ENCODE measurements around the gene UVSSA. TPM values are rescaled to one million over a fixed set of nuclear protein-coding genes. Genes with fewer than 3 reads are reported as not detected.
"Not testable (repeated sequence)": the region's sequence is repeated elsewhere in the genome, so short reads cannot be mapped to it uniquely, and the experiment has no call there.

Gene UVSSA
- total and polyA plus RNA-seq, 12 donors, result 2.4 to 11.9 (median 6.6) TPM

DNA sequence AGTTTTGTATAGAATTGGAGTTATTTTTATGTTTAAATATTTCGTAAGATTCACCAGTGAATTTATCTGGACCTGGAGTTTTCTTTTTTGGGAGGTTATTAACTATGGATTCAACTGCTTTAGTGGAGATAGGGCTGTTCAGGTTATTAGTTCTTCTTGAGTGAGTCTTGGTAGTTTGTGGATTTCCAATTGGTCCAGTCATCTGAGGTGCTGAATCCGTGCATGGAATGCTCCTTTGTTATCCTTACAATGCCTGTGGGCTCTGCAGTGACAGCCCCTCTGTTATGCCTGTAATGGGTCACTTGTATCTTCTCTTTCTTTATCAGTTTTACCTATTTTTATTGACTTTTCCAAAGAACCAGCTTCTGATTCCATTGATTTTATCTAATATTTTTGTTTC is 74.6 kb downstream of the UVSSA start:
- DNase-seq (no peak), ATAC-seq (no peak)
- H3K4me3 ChIP-seq, result no peak overlapping the region
- intact Hi-C loops (cut with DNase I), result no loop called here
- H3K27ac ChIP-seq, result no peak overlapping the region
- TF ChIP-seq, protein P1, sequence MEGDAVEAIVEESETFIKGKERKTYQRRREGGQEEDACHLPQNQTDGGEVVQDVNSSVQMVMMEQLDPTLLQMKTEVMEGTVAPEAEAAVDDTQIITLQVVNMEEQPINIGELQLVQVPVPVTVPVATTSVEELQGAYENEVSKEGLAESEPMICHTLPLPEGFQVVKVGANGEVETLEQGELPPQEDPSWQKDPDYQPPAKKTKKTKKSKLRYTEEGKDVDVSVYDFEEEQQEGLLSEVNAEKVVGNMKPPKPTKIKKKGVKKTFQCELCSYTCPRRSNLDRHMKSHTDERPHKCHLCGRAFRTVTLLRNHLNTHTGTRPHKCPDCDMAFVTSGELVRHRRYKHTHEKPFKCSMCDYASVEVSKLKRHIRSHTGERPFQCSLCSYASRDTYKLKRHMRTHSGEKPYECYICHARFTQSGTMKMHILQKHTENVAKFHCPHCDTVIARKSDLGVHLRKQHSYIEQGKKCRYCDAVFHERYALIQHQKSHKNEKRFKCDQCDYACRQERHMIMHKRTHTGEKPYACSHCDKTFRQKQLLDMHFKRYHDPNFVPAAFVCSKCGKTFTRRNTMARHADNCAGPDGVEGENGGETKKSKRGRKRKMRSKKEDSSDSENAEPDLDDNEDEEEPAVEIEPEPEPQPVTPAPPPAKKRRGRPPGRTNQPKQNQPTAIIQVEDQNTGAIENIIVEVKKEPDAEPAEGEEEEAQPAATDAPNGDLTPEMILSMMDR (IDR thresholded peaks at IDR 0.05), result no peak
- H3K9me3 ChIP-seq, result no peaks in the 10 kb centered on the region
- 41 to 44% methylated on average over 2 of the region's 2 CpGs for WGBS, 2 donors
- H3K36me3 ChIP-seq, result no peaks in the 10 kb centered on the region
- H3K27me3 ChIP-seq, result peaks cover 0 to 80% (median 51%) of the 10 kb centered on the region in 7 donors
- no peaks in the 10 kb centered on the region for H3K4me1 ChIP-seq

DNA sequence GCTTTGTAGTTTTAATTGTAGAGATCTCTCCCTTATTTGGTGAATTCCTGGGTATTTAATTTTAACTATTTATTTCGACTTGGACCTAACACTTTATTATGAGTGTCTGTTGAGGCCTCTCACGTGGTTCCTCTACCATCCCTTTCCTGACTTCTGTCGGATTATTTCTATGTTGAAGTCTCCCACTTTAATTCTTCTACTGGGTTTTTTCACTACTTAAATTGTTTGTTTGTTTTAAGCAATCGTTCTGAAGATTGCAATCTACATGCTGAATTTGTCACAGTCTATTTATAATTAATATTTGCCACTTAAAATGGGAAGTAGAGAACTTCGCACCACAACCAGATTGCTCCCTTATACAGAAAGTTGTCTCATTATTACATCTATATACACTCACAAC is 80.0 kb downstream of the UVSSA start:
- WGBS, 2 donors, result 69 to 74% methylated on average over 5 of the region's 5 CpGs
- TF ChIP-seq, protein P1 (IDR thresholded peaks at IDR 0.05), result no peak
- H3K9me3 ChIP-seq, result no peaks in the 10 kb centered on the region
- no peak for ATAC-seq
- H3K36me3 ChIP-seq, result no peaks in the 10 kb centered on the region
- H3K4me3 ChIP-seq, result no peak overlapping the region
- no peaks in the 10 kb centered on the region for H3K4me1 ChIP-seq
- H3K27me3 ChIP-seq, result peaks cover 0 to 42% (median 22%) of the 10 kb centered on the region in 7 donors
- intact Hi-C loops (cut with DNase I), result no loop called here
- H3K27ac ChIP-seq, result no peak overlapping the region
- no peak for DNase-seq

DNA sequence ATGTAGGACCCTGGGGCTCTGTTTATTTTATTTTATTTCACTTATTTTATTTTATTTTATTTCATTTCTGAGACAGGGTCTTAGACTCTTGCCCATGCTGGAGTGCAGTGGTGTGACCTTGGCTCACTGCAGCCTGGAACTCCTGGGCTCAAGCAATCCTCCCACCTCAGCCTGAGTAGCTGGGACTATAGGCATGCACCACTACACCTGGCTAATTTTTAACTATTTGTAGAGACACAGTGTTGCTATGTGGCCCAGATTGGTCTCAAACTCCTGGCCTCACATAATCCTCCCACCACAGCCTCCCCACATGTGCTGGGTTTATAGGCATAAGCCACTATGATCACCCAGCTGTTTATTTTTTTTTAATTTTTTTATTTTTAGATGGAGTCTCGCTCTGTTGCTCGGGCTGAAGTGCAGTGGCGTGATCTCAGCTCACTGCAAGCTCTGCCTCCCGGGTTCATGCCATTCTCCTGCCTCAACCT is 96.7 kb downstream of the UVSSA start:
- H3K27ac ChIP-seq; ATAC-seq; DNase-seq; intact Hi-C loops (cut with DNase I); H3K36me3 ChIP-seq; H3K4me1 ChIP-seq; H3K4me3 ChIP-seq; H3K9me3 ChIP-seq: not testable (repeated sequence)
- 76 to 88% methylated on average over 4 of the region's 4 CpGs for WGBS, 2 donors
- peaks cover 0 to 32% (median 18%) of the 10 kb centered on the region in 7 donors for H3K27me3 ChIP-seq

Other genes starting within 250 kb of the UVSSA start
- gene RNF212, start 233.6 kb upstream of the UVSSA start, total RNA-seq, result 1 to 10 TPM in 1 of 10 donors, under 1 TPM in 5, not detected in 4; 0.21 to 2.1 (median 0.31) TPM
- under 1 TPM; 0.29 to 0.87 TPM for gene RNF212, start 233.6 kb upstream of the UVSSA start, polyA plus RNA-seq
- 10 to 100 TPM in 7 of 10 donors, 1 to 10 TPM in 3; 5.3 to 25.5 (median 11.6) TPM for gene SPON2, start 174.6 kb upstream of the UVSSA start, total RNA-seq
- gene SPON2, start 174.6 kb upstream of the UVSSA start, polyA plus RNA-seq, result 10 to 100 TPM; 14.5 to 40.5 TPM
- 100 to 1,000 TPM; 115 to 132 (median 122) TPM for gene CTBP1, start 98.1 kb upstream of the UVSSA start, total RNA-seq
- 100 to 1,000 TPM in 1 of 2 donors, 10 to 100 TPM in 1; 98.6 to 105 TPM for gene CTBP1, start 98.1 kb upstream of the UVSSA start, polyA plus RNA-seq
- 10 to 100 TPM; 39.1 to 72.8 (median 50.3) TPM for gene MAEA, start 57.3 kb upstream of the UVSSA start, total RNA-seq
- gene MAEA, start 57.3 kb upstream of the UVSSA start, polyA plus RNA-seq, result 10 to 100 TPM; 43.2 to 55.7 TPM
- not detected for gene NKX1-1, start 59.2 kb downstream of the UVSSA start, total RNA-seq
- gene NKX1-1, start 59.2 kb downstream of the UVSSA start, polyA plus RNA-seq, result not detected

Data from heart right ventricle (tissue), 16 donors.